ACHN (cell line): ENCODE data around the gene EPHA2.
"Not testable (repeated sequence)": the region's sequence is repeated elsewhere in the genome, so short reads cannot be mapped to it uniquely, and the experiment has no call there.

Experiments used
- DNase-seq: peaks from one replicate; pipeline ENCODE4 v3.0.0-alpha.2; 2015
- in situ Hi-C: cut with HindIII; loops from 2 replicates; pipeline ENCODE4 v1.10.0; 2017; ENCODE audit warnings: low sequenced_read_pairs, low pct_ligation_motif_present, low pct_unique_long_range_greater_than_20kb

The EPHA2 gene

DNA sequence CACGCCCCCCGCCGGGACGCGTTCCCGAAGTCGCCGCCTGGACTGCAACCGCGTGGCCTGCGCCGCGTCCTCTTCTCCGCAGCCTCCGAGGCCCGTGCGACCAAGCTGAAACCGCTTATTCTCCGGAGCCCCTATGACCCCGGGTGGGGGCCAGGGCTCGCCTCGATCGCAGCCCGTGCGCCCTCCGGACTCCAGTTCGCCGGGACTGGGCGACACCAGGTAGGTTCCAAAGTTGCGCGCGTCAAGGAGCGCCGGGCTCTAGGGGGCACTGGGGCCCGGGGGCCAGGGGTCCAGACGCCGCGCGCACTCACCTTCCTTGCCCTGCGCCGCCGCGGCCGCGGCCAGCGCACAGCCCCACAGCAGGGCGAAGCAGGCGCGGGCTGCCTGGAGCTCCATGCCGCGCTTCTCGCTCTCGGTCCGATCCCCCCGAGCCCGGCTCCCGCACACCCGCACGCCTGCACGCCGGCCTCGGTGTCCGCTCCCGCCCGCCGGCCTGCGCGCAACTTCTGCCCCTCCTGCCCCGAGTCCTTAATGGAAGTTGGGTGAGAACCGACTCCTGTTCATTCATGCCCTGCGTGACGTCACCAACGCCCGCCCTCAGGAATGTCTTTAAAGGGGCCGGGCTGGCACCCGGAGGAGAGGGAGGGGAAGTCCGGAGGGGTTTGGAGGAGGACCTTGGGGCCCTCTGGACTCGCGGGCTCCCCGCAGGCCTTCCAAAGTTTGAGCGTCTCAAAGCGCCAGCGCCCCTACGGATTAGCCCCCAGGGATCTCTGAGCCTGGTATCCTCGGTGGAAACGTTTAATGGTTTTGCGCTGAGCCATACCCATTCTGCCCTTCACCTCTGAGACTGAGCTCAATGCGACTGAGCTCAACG is at the start of gene EPHA2:
TSS of gene EPHA2 (minus strand) at position 533 of the 874 bp plus-strand sequence. CDS start at position 396, 137 bp downstream.
- in situ Hi-C loops: no loop called here
- peak; percentile 93 for DNase-seq

- in situ Hi-C loops: no loop called here
- DNase-seq: no peak
Measured at GRCh38 chr1:16205334-16205671, 49.4 kb upstream of the EPHA2 start.

DNA sequence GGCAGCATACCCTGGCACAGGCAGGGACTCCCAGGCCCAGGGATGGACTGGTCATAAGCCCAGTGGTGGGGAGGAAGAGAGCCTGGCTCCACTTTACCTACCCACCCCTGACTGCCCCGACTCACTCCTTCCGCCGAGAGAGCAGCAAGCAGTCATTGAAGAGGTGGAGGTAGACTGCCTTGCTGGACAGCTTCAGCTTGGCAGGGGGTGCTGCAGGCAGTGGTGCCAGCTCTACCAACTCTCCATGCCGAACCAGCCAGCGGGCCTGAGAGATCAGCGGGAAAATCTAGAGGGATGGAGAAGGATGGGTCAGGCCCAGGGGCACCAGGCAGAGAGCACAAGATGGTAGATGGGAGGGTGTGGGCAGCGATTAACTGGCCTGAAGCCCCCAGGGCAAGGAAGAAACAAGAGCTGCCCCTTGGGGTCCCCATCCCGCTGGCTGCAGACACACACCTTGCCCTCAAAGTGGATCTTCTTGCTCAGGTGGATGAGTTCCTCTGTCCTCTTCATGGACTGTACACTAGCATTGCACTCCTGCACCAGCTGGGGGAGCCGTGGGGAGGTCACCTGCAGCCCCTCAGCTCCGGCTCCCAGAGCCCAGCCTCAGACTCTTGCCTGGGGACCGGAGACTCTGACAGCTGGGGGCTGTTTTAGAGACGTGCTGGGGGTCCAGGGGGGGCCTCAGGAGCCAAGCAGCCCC is 48.9 kb upstream of the EPHA2 start:
- in situ Hi-C loops: no loop called here
- DNase-seq: peak; percentile 36

GRCh38 chr1:16204216-16204615 is 48.3 kb upstream of the EPHA2 start:
- in situ Hi-C loops: no loop called here
- DNase-seq: no peak

DNA sequence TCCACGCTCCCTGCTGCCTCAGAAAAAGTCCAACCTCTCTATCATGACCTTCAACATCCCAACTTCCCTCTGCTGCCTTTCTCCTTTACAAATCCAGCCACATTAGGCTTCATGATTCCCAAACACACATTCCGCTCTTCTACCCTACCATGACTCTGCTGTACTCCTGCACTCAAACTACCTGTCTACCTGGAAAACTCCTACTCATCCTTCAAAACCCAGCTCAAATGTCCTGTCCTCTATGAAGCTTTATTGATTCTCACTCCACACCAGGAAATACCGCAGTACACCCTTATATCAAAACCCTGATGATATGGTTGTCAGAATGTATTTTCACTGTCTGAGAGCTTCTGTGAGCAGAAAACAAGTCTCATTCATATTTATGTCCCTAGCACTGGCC is 47.7 kb upstream of the EPHA2 start:
- DNase-seq: no peak
- in situ Hi-C loops: no loop called here

GRCh38 chr1:16202281-16203210 is 46.7 kb upstream of the EPHA2 start:
- in situ Hi-C loops: no loop called here

GRCh38 chr1:16199700-16200099 is 43.8 kb upstream of the EPHA2 start:
- in situ Hi-C loops: no loop called here

More at GRCh38 chr1:16202281-16203210, 46.7 kb upstream of the EPHA2 start:
- DNase-seq: no peak

GRCh38 chr1:16199157-16199501 is 43.3 kb upstream of the EPHA2 start:
- in situ Hi-C loops: no loop called here
- DNase-seq: no peak

More at GRCh38 chr1:16199700-16200099, 43.8 kb upstream of the EPHA2 start:
- DNase-seq: no peak

GRCh38 chr1:16198444-16199156 is 42.7 kb upstream of the EPHA2 start:
- in situ Hi-C loops: no loop called here
- no peak for DNase-seq

GRCh38 chr1:16196874-16197273 is 41.0 kb upstream of the EPHA2 start:
- no peak for DNase-seq
- in situ Hi-C loops: no loop called here

- DNase-seq, in situ Hi-C loops: not testable (repeated sequence)
Measured at GRCh38 chr1:16196139-16196538, 40.3 kb upstream of the EPHA2 start.

DNA sequence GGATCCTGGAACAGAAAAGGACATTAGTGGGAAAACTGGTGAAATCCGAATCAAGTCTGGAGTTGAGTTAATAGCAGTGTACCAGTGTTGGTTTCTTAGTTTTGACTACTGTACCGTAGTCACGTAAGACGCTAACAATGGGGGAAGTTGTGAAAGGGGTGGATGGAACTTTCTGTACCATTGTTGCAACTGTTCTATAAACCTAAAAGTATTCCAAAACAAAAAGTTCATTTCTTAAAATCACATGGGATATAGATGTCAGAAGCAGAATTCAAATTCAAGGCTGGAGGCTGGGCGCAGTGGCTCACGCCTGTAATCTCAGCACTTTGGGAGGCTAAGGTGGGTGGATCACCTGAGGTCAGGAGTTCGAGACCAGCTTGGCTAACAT is 39.6 kb upstream of the EPHA2 start:
- in situ Hi-C loops: no loop called here
- DNase-seq: no peak

GRCh38 chr1:16191916-16192546 is 36.2 kb upstream of the EPHA2 start:
- in situ Hi-C loops: no loop called here
- DNase-seq: no peak

DNA sequence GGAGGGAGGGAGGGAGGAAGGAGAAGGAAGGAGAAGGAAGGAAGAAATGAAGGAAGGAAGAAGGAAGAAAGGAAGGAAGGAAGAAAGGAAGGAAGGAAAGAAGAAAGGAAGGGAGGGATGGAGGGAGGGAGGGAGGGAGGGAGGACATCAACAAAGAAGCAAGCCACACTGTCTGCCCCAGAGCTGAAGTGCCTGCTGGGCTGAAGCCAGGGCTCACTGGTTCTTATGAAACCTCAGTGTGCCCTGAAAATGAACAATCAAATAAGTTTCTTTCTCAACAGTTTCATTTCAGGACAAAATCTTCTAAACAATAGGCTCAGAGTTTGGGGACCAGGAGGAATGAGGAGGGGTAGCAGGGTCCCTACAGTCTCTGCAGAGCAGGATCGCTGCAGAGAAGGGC is 35.4 kb upstream of the EPHA2 start:
- in situ Hi-C loops: no loop called here
- DNase-seq: no peak

GRCh38 chr1:16189921-16190621 is 34.2 kb upstream of the EPHA2 start:
- in situ Hi-C loops: no loop called here

DNA sequence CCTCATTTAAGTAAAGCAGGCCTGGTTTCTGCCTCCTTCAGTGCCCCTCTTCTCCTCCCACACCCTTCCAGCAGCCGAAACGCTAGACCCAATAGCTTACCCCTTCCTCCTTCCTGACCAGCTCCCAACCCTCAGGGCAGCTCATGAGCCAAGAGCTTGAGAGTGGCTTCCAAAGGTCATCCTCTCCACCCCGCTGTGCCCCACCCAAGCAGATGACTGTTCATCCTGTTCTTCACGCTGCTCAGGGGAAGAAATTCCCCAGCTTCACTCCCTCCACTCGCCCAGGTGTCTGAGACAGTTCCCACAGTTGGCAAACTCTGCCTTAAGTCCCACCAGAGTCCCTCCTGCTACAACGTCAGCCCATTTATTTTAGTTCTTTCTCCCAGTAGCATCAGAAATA is 33.1 kb upstream of the EPHA2 start:
- DNase-seq: peak; percentile 40
- in situ Hi-C loops: no loop called here

More at GRCh38 chr1:16189921-16190621, 34.2 kb upstream of the EPHA2 start:
- DNase-seq: peak; percentile 49

DNA sequence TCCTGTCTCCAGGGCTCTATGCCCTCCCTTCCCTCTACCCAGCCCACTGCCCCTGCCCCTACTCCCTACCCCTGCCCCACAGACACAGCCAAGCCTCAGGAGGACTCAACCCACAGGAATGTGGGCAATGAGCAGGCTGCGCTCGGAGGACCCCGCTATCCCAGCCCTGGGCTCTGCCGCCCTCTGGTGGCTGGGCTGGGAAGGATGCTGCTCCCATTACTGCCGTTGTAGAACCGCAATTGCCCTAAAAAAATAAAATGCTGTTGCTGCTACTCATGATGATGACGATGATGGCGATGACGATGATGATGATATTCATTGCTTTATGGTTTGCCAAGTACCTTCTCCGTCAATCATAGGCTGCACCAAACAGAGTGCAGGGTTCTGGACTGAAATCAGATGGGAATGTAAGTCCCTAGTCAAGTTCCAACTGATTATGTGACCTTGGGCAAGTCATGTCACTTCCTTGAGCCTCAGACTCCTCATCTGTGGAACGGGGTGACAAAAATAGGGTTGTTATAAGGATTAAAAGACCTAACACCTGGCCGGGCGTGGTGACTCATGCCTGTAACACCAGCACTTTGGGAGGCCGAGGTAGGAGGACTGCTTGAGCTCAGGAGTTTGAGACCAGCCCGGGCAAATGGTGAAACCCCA is 32.0 kb upstream of the EPHA2 start:
- peak; percentile 87 for DNase-seq
- in situ Hi-C loops: no loop called here
